ENCODE results near the gene CCDC7.

- TF ChIP-seq EZH2 (IDR thresholded peaks at IDR 0.05) (no peak), ZNF274 (IDR thresholded peaks at IDR 0.05; ENCODE audit: low read depth, low read length) (no peak), CTCF (IDR thresholded peaks at IDR 0.05 in 2 of 3, conservative IDR thresholded peaks at IDR 0.05 in 1 of 3; ENCODE audit: borderline replicate concordance in 1 of 3, insufficient read depth in 1 of 3, low read depth in 2 of 3, low read length in 2 of 3) (no peak), JUND (IDR thresholded peaks at IDR 0.05) (no peak), POLR2AphosphoS5 (IDR thresholded peaks at IDR 0.05; ENCODE audit: low read depth, low read length) (no peak), SP1 (IDR thresholded peaks at IDR 0.05; ENCODE audit: low read depth) (no peak), REST (IDR thresholded peaks at IDR 0.05; ENCODE audit: low read depth) (no peak), SIN3A (IDR thresholded peaks at IDR 0.05; ENCODE audit: low read depth) (no peak), POLR2A (IDR thresholded peaks at IDR 0.05; ENCODE audit: borderline replicate concordance, extremely low read depth, insufficient read depth, insufficient read length) (no peak), EZH2phosphoT487 (IDR thresholded peaks at IDR 0.05; ENCODE audit: borderline replicate concordance) (no peak), CBX3 (IDR thresholded peaks at IDR 0.05; ENCODE audit: low read depth) (no peak), EGR1 (IDR thresholded peaks at IDR 0.05; ENCODE audit: low read depth) (no peak)
These were observed 131.5 kb downstream of the CCDC7 start for GRCh38 chr10:32577448-32577847.
